Measurements from ENCODE around the gene TMPRSS5.

- TF ChIP-seq EP300 (IDR thresholded peaks at IDR 0.05; ENCODE audit: borderline replicate concordance) (no peak), TAF1 (IDR thresholded peaks at IDR 0.05; ENCODE audit: low read depth) (no peak), TCF12 (IDR thresholded peaks at IDR 0.05; ENCODE audit: low read depth) (no peak), FOXM1 (IDR thresholded peaks at IDR 0.05; ENCODE audit: borderline replicate concordance, low read depth) (no peak), CEBPB (IDR thresholded peaks at IDR 0.05) (no peak), REST (IDR thresholded peaks at IDR 0.05; ENCODE audit: low read depth) (no peak), YY1 (IDR thresholded peaks at IDR 0.05; ENCODE audit: low read depth) (no peak), NFIC (IDR thresholded peaks at IDR 0.05) (no peak), MAX (IDR thresholded peaks at IDR 0.05) (no peak), CREB1 (IDR thresholded peaks at IDR 0.05; ENCODE audit: low read depth) (no peak)
Measured at GRCh38 chr11:113668255-113668654, 37.9 kb downstream of the TMPRSS5 start.

Measured in Ishikawa (cell line).